K562 (cell line): ENCODE data around the gene SNU13. TPM values are rescaled to one million over a fixed set of nuclear protein-coding genes. Genes with fewer than 3 reads are reported as not detected.

Source experiments
- ATAC-seq: fragments of 200-7000 bp; cut with Tn5 transposase; 3 replicates; pipeline ENCODE4 v1.9.1; 2020; ENCODE audit warnings: moderate library complexity
- BruUV-seq: library from RNA; stranded (reverse); fragments of 400-500 nt; replicated peaks from 2 replicates; lab custom pipeline; 2021; lab: Mats Ljungman, UMichigan
- CTCF ChIA-PET: fragments of 300-600 bp; formaldehyde crosslinking; extraction: SDS; loops from one replicate; lab custom pipeline; 2021; ENCODE audit warnings: low intra/inter-chr PET ratio; lab: Yijun Ruan, JAX
- POLR2A ChIA-PET: fragments of 300-600, 350-650 bp; sonication (Branson Sonifier 250); formaldehyde crosslinking; extraction: SDS; loops from one replicate; lab custom pipeline; 2021; ENCODE audit warnings: antibody characterized with exemption, inconsistent platforms; lab: Yijun Ruan, JAX
- DNase-seq, 4 experiments: peaks; one replicate each; pipeline versions ENCODE4 v3.0.0 to v3.0.0-alpha.2; 2011 to 2018; ENCODE audit warnings: low spot score in 3 of 4, mixed read lengths in 3 of 4; ENCODE audit errors: extremely low read depth in 1 of 4
- FAIRE-seq: peaks from 2 replicates; lab custom pipeline; 2011; peaks lifted over from hg19 to GRCh38; lab: Jason Lieb, UNC
- H2AFZ ChIP-seq: 2 replicates; pipeline ENCODE4 v1.6.0; 2011; ENCODE audit warnings: low read depth, low read length, control low read depth, inconsistent platforms
- H3K27ac ChIP-seq: fragments of 200-600 bp; 3 replicates; pipeline ENCODE4 v1.8.0; 2011; ENCODE audit warnings: low read depth, mild to moderate bottlenecking, control low read depth, inconsistent platforms, low read length, moderate library complexity, mixed read lengths; ENCODE audit errors: extremely low read depth
- H3K27me3 ChIP-seq, 2 experiments: fragments of 300-600 bp in 1 of 2; 2 replicates in 1 of 2; 3 replicates in 1 of 2; pipeline versions ENCODE4 v1.6.0 to v1.8.0; 2011; ENCODE audit warnings: inconsistent platforms in 2 of 2, low read length in 2 of 2, mild to moderate bottlenecking in 1 of 2, mixed read lengths in 1 of 2, moderate library complexity in 1 of 2; ENCODE audit not compliant: control insufficient read depth in 2 of 2, insufficient read depth in 2 of 2
- H3K36me3 ChIP-seq: fragments of 300-600 bp; 3 replicates; pipeline ENCODE4 v1.8.0; 2011; ENCODE audit warnings: mild to moderate bottlenecking, low read length, inconsistent platforms; ENCODE audit not compliant: control insufficient read depth, insufficient read depth
- H3K4me1 ChIP-seq, 2 experiments: fragments of 200-600 bp in 1 of 2; replicated peaks in 1 of 2; 2 replicates in 1 of 2; 3 replicates in 1 of 2; pipeline versions ENCODE4 v1.5.1 to v1.8.0; 2011; ENCODE audit warnings: inconsistent platforms in 2 of 2, low read length in 2 of 2, mild to moderate bottlenecking in 1 of 2, mixed read lengths in 1 of 2, moderate library complexity in 1 of 2; ENCODE audit not compliant: control insufficient read depth in 2 of 2, insufficient read depth in 2 of 2
- H3K4me2 ChIP-seq: 2 replicates; pipeline ENCODE4 v1.6.1; 2011; ENCODE audit warnings: low read length, control low read depth, inconsistent platforms, mixed read lengths; ENCODE audit not compliant: insufficient read depth
- H3K4me3 ChIP-seq: fragments of 200-600 bp; sonication (generic), shearing (Covaris generic); 2 replicates; pipeline ENCODE4 v1.5.1; 2016; ENCODE audit warnings: control low read depth, inconsistent platforms
- H3K79me2 ChIP-seq: fragments of 200-600 bp; 3 replicates; pipeline ENCODE4 v1.8.0; 2011; ENCODE audit warnings: low read length, inconsistent platforms; ENCODE audit not compliant: control insufficient read depth, insufficient read depth
- H3K9ac ChIP-seq, 2 experiments: 2 replicates each; pipeline versions ENCODE4 v1.6.0 to v1.6.1; 2011; ENCODE audit warnings: low read depth in 2 of 2, low read length in 2 of 2, control low read depth in 1 of 2, inconsistent platforms in 1 of 2, mild to moderate bottlenecking in 1 of 2, mixed read lengths in 1 of 2; ENCODE audit not compliant: insufficient read depth in 1 of 2
- H3K9me1 ChIP-seq: one replicate; pipeline ENCODE4 v1.6.0; 2011; ENCODE audit warnings: inconsistent platforms, mild to moderate bottlenecking, low read length, moderate library complexity; ENCODE audit not compliant: control insufficient read depth, insufficient read depth
- H3K9me3 ChIP-seq: replicated peaks from 2 replicates; pipeline ENCODE4 v1.5.1; 2011; ENCODE audit warnings: low read depth, low read length, inconsistent platforms; ENCODE audit not compliant: control insufficient read depth, insufficient read depth
- H4K20me1 ChIP-seq: replicated peaks from 2 replicates; pipeline ENCODE4 v1.6.1; 2011; ENCODE audit warnings: low read length, inconsistent platforms, mixed read lengths; ENCODE audit not compliant: control insufficient read depth, insufficient read depth
- CEBPB ChIP-seq: fragments of 450-650 bp; IDR thresholded peaks from 2 replicates; pipeline ENCODE4 v1.6.1; 2016; ENCODE audit warnings: missing genetic modification characterization, missing compliant biosample characterization
- CHCHD3 ChIP-seq: fragments of 250-450 bp; sonication (Bioruptor Pico); IDR thresholded peaks from 2 replicates; pipeline ENCODE4 v2.1.2; 2022; ENCODE audit warnings: mild to moderate bottlenecking
- CTBP1 ChIP-seq: fragments of 450-650 bp; IDR thresholded peaks from 2 replicates; pipeline ENCODE4 v1.6.1; 2016; ENCODE audit warnings: borderline replicate concordance
- FOS ChIP-seq: IDR thresholded peaks from 3 replicates; pipeline ENCODE4 v1.6.1; 2011; ENCODE audit not compliant: insufficient read length; ENCODE audit errors: extremely low read depth
- JUN ChIP-seq, 2 experiments: sonication (generic) in 1 of 2; formaldehyde crosslinking in 1 of 2; IDR thresholded peaks; 2 replicates each; pipeline versions ENCODE4 v1.6.1 to v1.8.0; 2012 to 2022; ENCODE audit warnings: borderline replicate concordance in 2 of 2, mild to moderate bottlenecking in 2 of 2, improper control_type of control experiment in 1 of 2, low read depth in 1 of 2, low read length in 1 of 2, missing genetic modification reagents in 1 of 2
- MAFG ChIP-seq: fragments of 450-650 bp; conservative IDR thresholded peaks from 2 replicates; pipeline ENCODE4 v1.6.1; 2016; ENCODE audit warnings: missing genetic modification characterization, missing compliant biosample characterization
- MTA3 ChIP-seq: fragments of 450-650 bp; formaldehyde crosslinking; IDR thresholded peaks from 2 replicates; pipeline ENCODE4 v1.6.1; 2017; ENCODE audit warnings: mild to moderate bottlenecking, borderline replicate concordance
- NEUROD1 ChIP-seq: fragments of 150-350 bp; IDR thresholded peaks from 2 replicates; pipeline ENCODE4 v1.6.1; 2014; ENCODE audit warnings: borderline replicate concordance, low read length, low read depth; ENCODE audit not compliant: partially characterized antibody
- NFATC3 ChIP-seq: fragments of 450-650 bp; IDR thresholded peaks from 2 replicates; pipeline ENCODE4 v1.6.1; 2017; ENCODE audit warnings: mild to moderate bottlenecking
- SMARCE1 ChIP-seq: fragments of 450-650 bp; IDR thresholded peaks from 2 replicates; pipeline ENCODE4 v1.7.1; 2016; ENCODE audit warnings: mild to moderate bottlenecking
- SP1 ChIP-seq: sonication (generic); formaldehyde crosslinking; IDR thresholded peaks from 2 replicates; pipeline ENCODE4 v1.8.1; 2022; ENCODE audit warnings: mild to moderate bottlenecking, missing genetic modification reagents
- TBP ChIP-seq: optimal IDR thresholded peaks from 2 replicates; pipeline ENCODE3; 2011; ENCODE audit warnings: low read depth, low read length, improper control_type of control experiment
- ZNF316 ChIP-seq: fragments of 450-650 bp; IDR thresholded peaks from 2 replicates; pipeline ENCODE4 v1.6.1; 2016
- WGBS: fragments of 100-300 bp; shearing (Covaris generic); methylation state at CpG from one replicate; pipeline ENCODE4 v1.1.6; 2016; ENCODE audit warnings: low coverage, mixed read lengths; ENCODE audit not compliant: insufficient coverage; ENCODE audit errors: missing lambda C conversion rate; 5-methylcytosine and 5-hydroxymethylcytosine counted together
- in situ Hi-C: fragments of 300-500 bp; cut with MboI; formaldehyde crosslinking; loops from 4 replicates; pipeline ENCODE4 v1.15.0; 2018; ENCODE audit warnings: inconsistent platforms, mixed read lengths
- intact Hi-C: fragments of 100-400 bp; cut with micrococcal nuclease; formaldehyde crosslinking; loops from 2 replicates; pipeline ENCODE4 v1.14.2; 2022
- polyA plus RNA-seq, 8 experiments: library from polyadenylated mRNA; depleted of rRNA in 4 of 8; stranded (reverse) in 5 of 8; unstranded in 3 of 8; fragments of >200 nt; fragmentation: Nextera tagmentation in 2 of 8; fragmentation: Illumina TruSeq in 1 of 8; extraction: Ambion mirVana in 2 of 8; extraction: Trizol in 1 of 8; gene quantifications; 2 replicates each; pipeline versions ENCODE4 v1.2.1 to v1.2.3, GENCODE V29; 2011 to 2014; ENCODE audit warnings: inconsistent platforms in 1 of 8, missing spikeins in 1 of 8
- total RNA-seq, 7 experiments: library from RNA; depleted of rRNA in 6 of 7; stranded (reverse); fragments of >200 nt in 6 of 7; fragmentation: Illumina TruSeq in 2 of 7; extraction: Trizol in 2 of 7; gene quantifications; 2 replicates each; pipeline versions ENCODE4 v1.2.1 to v1.2.3, GENCODE V29; 2011 to 2021; ENCODE audit warnings: low replicate concordance in 1 of 7
- TF ChIP-seq, protein P1 (sequence below): fragments of 250-450 bp; sonication (Bioruptor Pico); IDR thresholded peaks from 2 replicates; pipeline ENCODE4 v1.8.0; 2022; ENCODE audit warnings: inconsistent platforms, mild to moderate bottlenecking, moderate library complexity, borderline replicate concordance
- TF ChIP-seq, protein P2 (sequence below): sonication (generic); formaldehyde crosslinking; IDR thresholded peaks from 2 replicates; pipeline ENCODE4 v1.9.0; 2022; ENCODE audit warnings: mild to moderate bottlenecking, missing genetic modification reagents
- TF ChIP-seq, protein P3 (sequence below): fragments of 450-650 bp; IDR thresholded peaks from 2 replicates; pipeline ENCODE4 v1.7.1; 2018; ENCODE audit warnings: mild to moderate bottlenecking, low read depth; ENCODE audit not compliant: partially characterized antibody
- TF ChIP-seq, protein P4 (sequence below): sonication (generic); formaldehyde crosslinking; IDR thresholded peaks from 2 replicates; pipeline ENCODE4 v1.8.0; 2022; ENCODE audit warnings: missing genetic modification reagents, mild to moderate bottlenecking, moderate library complexity, borderline replicate concordance

Gene SNU13
- total and polyA plus RNA-seq, 9 of the 15 experiments (the other 6 are each of a cell fraction or from before 2014, with no cell fraction given), result 185 to 981 (median 283) TPM

DNA sequence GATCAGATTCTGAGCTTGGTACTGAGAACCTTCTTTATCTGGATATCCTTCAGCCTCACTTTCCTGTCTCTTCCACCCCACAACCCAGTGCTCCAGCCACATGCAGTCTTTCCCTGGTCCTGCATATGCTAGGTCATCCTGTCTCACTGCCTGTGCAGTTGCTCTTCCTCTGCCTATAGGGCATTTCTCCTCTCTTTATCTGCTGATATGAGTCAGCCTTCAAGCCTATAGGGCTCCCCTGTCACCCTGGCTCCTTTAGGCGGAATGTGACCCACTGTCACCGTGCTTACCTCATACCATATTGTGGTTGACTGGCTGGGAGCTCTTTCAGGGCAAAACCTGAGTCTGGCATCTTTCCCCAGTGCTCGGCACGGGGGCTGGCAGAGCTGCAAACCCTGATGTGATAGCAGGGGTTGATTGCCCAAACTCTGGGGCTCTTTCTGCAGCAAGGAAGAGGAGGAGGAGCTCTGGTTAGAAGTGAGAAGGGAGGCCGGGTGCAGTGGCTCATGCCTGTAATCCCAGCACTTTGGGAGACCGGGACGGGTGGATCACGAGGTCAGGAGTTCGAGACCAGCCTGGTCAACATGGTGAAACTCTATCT, 36.9 kb upstream of the SNU13 start:
- H3K9me3 ChIP-seq, result no peaks in the 10 kb centered on the region
- no TSS peak for BruUV-seq
- H3K9ac ChIP-seq, result no peak overlapping the region
- ATAC-seq (peak; percentile 98), FAIRE-seq (peak; percentile 96), DNase-seq (peak; percentile 52 to 78 (median 64))
- CTCF ChIA-PET, result interaction anchor here (0.8 kb wide), 1 partner anchor 68 kb away, joined by 3 read pairs; no protein-coding TSS in a partner anchor
- in situ Hi-C loops, result no loop called here
- POLR2A ChIA-PET, result interaction anchor here (0.6 to 1.2 kb wide), 5 partner anchors 10 to 150 kb away, joined by 3 read pairs; no protein-coding TSS in a partner anchor
- intact Hi-C loops, result no loop called here
- H3K4me3 ChIP-seq, result no peak overlapping the region
- H3K27me3 ChIP-seq, result no peaks in the 10 kb centered on the region
- peaks cover 5 to 7% of the 10 kb centered on the region in 2 experiments; a peak in 3 of 5 replicates for H3K4me1 ChIP-seq
- no peaks in the 10 kb centered on the region for H3K9me1 ChIP-seq
- H3K27ac ChIP-seq, result peak overlapping the region; percentile 59; the same call in 2 of the 3 replicates
- no peaks in the 10 kb centered on the region for H4K20me1 ChIP-seq
- WGBS, result 17% methylated on average over 7 of the region's 9 CpGs
- H2AFZ ChIP-seq, result peak overlapping the region; percentile 75
- peak overlapping the region; percentile 19 for H3K4me2 ChIP-seq
- H3K36me3 ChIP-seq, result no peaks in the 10 kb centered on the region
- no peaks in the 10 kb centered on the region for H3K79me2 ChIP-seq
- peak; percentile 32 for TF ChIP-seq TBP
- TF ChIP-seq ZNF316, result peak; percentile 78
- TF ChIP-seq, protein P1, sequence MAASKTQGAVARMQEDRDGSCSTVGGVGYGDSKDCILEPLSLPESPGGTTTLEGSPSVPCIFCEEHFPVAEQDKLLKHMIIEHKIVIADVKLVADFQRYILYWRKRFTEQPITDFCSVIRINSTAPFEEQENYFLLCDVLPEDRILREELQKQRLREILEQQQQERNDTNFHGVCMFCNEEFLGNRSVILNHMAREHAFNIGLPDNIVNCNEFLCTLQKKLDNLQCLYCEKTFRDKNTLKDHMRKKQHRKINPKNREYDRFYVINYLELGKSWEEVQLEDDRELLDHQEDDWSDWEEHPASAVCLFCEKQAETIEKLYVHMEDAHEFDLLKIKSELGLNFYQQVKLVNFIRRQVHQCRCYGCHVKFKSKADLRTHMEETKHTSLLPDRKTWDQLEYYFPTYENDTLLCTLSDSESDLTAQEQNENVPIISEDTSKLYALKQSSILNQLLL (CRISPR knock-in tag), result no peak
- no peak for TF ChIP-seq NFATC3
- TF ChIP-seq CEBPB (tag), result no peak
- TF ChIP-seq CTBP1, result peak; percentile 61
- peak; percentile 15 for TF ChIP-seq FOS
- TF ChIP-seq JUN (IDR thresholded peaks at IDR 0.05; ENCODE audit: borderline replicate concordance, low read depth, low read length), result peak; percentile 88
- no peak for TF ChIP-seq JUN (CRISPR knock-in tag; IDR thresholded peaks at IDR 0.05; ENCODE audit: borderline replicate concordance)
- peak; percentile 76 for TF ChIP-seq SMARCE1
- TF ChIP-seq SP1 (CRISPR knock-in tag), result no peak
- TF ChIP-seq, protein P2, sequence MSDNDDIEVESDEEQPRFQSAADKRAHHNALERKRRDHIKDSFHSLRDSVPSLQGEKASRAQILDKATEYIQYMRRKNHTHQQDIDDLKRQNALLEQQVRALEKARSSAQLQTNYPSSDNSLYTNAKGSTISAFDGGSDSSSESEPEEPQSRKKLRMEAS (CRISPR knock-in tag), result peak; percentile 45; the same call in 1 of the 2 replicates
- TF ChIP-seq MAFG (tag), result peak; percentile 71
- TF ChIP-seq, protein P3, sequence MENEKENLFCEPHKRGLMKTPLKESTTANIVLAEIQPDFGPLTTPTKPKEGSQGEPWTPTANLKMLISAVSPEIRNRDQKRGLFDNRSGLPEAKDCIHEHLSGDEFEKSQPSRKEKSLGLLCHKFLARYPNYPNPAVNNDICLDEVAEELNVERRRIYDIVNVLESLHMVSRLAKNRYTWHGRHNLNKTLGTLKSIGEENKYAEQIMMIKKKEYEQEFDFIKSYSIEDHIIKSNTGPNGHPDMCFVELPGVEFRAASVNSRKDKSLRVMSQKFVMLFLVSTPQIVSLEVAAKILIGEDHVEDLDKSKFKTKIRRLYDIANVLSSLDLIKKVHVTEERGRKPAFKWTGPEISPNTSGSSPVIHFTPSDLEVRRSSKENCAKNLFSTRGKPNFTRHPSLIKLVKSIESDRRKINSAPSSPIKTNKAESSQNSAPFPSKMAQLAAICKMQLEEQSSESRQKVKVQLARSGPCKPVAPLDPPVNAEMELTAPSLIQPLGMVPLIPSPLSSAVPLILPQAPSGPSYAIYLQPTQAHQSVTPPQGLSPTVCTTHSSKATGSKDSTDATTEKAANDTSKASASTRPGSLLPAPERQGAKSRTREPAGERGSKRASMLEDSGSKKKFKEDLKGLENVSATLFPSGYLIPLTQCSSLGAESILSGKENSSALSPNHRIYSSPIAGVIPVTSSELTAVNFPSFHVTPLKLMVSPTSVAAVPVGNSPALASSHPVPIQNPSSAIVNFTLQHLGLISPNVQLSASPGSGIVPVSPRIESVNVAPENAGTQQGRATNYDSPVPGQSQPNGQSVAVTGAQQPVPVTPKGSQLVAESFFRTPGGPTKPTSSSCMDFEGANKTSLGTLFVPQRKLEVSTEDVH, result no peak
- TF ChIP-seq MTA3, result 0 out of 2 replicates have a peak, but pooled peaks have one; percentile 32
- TF ChIP-seq, protein P4, sequence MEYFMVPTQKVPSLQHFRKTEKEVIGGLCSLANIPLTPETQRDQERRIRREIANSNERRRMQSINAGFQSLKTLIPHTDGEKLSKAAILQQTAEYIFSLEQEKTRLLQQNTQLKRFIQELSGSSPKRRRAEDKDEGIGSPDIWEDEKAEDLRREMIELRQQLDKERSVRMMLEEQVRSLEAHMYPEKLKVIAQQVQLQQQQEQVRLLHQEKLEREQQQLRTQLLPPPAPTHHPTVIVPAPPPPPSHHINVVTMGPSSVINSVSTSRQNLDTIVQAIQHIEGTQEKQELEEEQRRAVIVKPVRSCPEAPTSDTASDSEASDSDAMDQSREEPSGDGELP, result peak; percentile 50; the same call in 1 of the 2 replicates
- TF ChIP-seq NEUROD1, result peak; percentile 19
- TF ChIP-seq CHCHD3, result no peak
